ENCODE data around the gene SGTA. TPM values are rescaled to one million over a fixed set of nuclear protein-coding genes. Genes with fewer than 3 reads are reported as not detected.

SGTA gene
- polyA plus RNA-seq, 12 donors = 61.4 to 104 (median 75.9) TPM; not detected in 1

GRCh38 chr19:2774083-2774679 is 8.9 kb downstream of the SGTA start:
- no peak for DNase-seq

- DNase-seq = peak; percentile 25
Measured at GRCh38 chr19:2771786-2772674, 11.0 kb downstream of the SGTA start.

GRCh38 chr19:2770055-2771013 is 12.7 kb downstream of the SGTA start:
- peak; percentile 75 for DNase-seq

- DNase-seq = no peak
Measured at GRCh38 chr19:2769218-2769617, 13.9 kb downstream of the SGTA start.

- DNase-seq = no peak
Measured at GRCh38 chr19:2768365-2769132, 14.5 kb downstream of the SGTA start.

GRCh38 chr19:2767688-2768087 is 15.4 kb downstream of the SGTA start:
- no peak for DNase-seq

- DNase-seq = no peak
Measured at GRCh38 chr19:2766594-2767372, 16.3 kb downstream of the SGTA start.

GRCh38 chr19:2765376-2765775 is 17.7 kb downstream of the SGTA start:
- DNase-seq = no peak

GRCh38 chr19:2764945-2765344 is 18.1 kb downstream of the SGTA start:
- DNase-seq = no peak

GRCh38 chr19:2763687-2764086 is 19.4 kb downstream of the SGTA start:
- DNase-seq = no peak

GRCh38 chr19:2762783-2763496 is 20.1 kb downstream of the SGTA start:
- no peak for DNase-seq

GRCh38 chr19:2761876-2762782 is 20.9 kb downstream of the SGTA start:
- DNase-seq = no peak

- DNase-seq = no peak
Measured at GRCh38 chr19:2761309-2761677, 21.8 kb downstream of the SGTA start.

- DNase-seq = no peak
Measured at GRCh38 chr19:2759965-2760364, 23.1 kb downstream of the SGTA start.

- no peak for DNase-seq
Measured at GRCh38 chr19:2759362-2759761, 23.7 kb downstream of the SGTA start.

- no peak for DNase-seq
Measured at GRCh38 chr19:2758601-2759313, 24.3 kb downstream of the SGTA start.

GRCh38 chr19:2756921-2757881 is 25.9 kb downstream of the SGTA start:
- DNase-seq = no peak

Data from muscle of arm (tissue), 12 donors.